ENCODE data around the gene COL9A3.

GRCh38 chr20:62872862-62873261 lies 56.0 kb downstream of the COL9A3 start:
- TF ChIP-seq EP300 (IDR thresholded peaks at IDR 0.05; ENCODE audit: borderline replicate concordance) (no peak), MAX (IDR thresholded peaks at IDR 0.05) (no peak), REST (IDR thresholded peaks at IDR 0.05; ENCODE audit: low read depth) (no peak), CEBPB (IDR thresholded peaks at IDR 0.05) (no peak), YY1 (IDR thresholded peaks at IDR 0.05; ENCODE audit: low read depth) (no peak)
